Measurements from ENCODE around the gene MYO1G. TPM values are rescaled to one million over a fixed set of nuclear protein-coding genes. Genes with fewer than 3 reads are reported as not detected.
A peak's percentile ranks its signal among the peaks of the same experiment; 100 is the strongest.

The MYO1G gene
- total RNA-seq, 4 donors from 2014 or later = 1.3 to 5.0 (median 2.6) TPM

DNA sequence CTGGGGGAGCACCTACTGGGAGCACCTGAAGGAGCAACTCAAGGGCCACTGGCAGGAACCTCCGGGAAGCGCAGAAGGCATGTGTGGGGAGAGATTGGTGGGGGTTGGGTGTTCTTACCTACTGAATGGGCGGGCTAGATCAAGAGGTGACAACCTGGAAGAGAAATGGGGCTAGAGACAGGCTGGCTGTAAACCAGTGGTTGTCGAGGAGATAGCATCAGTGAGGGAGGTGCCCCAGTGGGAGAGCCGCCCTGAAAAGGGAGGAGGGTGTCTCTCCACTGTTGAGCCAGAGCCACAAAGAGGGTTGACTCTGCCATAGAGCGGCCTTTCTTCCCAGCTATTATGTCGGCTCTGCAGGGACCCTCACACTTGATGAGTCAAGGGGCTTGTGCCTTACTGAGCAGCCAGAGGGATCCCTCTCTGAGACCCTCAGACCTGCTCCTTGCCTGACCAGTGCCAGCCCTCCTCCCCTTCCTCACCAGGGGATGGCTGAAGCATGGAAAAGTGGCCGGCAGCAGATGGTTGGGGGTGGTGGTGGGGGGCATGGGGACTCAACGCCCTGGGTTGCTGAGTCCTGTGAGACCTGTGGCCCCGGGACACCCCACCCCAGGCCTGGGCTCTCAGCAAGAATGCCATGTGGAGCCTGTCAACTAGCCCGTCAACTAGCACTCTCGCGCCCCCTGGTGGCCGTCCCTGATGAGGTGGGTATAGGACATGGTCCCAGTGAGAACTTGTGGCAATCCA is 57.0 kb downstream of the MYO1G start:
- Histone ChIP-seq H3K36me3 (no peaks in the 10 kb centered on the region), H3K27ac (no peak overlapping the region), H3K4me1 (peaks cover 0 to 7% (median 3%) of the 10 kb centered on the region in 3 donors), H3K9me3 (no peaks in the 10 kb centered on the region), H3K4me3 (no peak overlapping the region), H3K27me3 (no peaks in the 10 kb centered on the region)
- peak; percentile 58 for DNase-seq
- WGBS, 2 donors = 65 to 67% methylated on average over 6 to 7 of the region's 14 CpGs
- TF ChIP-seq POLR2A (IDR thresholded peaks at IDR 0.05) = no peak
- TF ChIP-seq, protein P1, sequence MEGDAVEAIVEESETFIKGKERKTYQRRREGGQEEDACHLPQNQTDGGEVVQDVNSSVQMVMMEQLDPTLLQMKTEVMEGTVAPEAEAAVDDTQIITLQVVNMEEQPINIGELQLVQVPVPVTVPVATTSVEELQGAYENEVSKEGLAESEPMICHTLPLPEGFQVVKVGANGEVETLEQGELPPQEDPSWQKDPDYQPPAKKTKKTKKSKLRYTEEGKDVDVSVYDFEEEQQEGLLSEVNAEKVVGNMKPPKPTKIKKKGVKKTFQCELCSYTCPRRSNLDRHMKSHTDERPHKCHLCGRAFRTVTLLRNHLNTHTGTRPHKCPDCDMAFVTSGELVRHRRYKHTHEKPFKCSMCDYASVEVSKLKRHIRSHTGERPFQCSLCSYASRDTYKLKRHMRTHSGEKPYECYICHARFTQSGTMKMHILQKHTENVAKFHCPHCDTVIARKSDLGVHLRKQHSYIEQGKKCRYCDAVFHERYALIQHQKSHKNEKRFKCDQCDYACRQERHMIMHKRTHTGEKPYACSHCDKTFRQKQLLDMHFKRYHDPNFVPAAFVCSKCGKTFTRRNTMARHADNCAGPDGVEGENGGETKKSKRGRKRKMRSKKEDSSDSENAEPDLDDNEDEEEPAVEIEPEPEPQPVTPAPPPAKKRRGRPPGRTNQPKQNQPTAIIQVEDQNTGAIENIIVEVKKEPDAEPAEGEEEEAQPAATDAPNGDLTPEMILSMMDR (IDR thresholded peaks at IDR 0.05) = peak; percentile 77 to 91 (median 81)
- intact Hi-C loops (cut with DNase I) = loop anchor here (5.0 to 10.0 kb wide), 2 partner anchors 64 to 337 kb away; partner anchors contain the start of gene TMED4

DNA sequence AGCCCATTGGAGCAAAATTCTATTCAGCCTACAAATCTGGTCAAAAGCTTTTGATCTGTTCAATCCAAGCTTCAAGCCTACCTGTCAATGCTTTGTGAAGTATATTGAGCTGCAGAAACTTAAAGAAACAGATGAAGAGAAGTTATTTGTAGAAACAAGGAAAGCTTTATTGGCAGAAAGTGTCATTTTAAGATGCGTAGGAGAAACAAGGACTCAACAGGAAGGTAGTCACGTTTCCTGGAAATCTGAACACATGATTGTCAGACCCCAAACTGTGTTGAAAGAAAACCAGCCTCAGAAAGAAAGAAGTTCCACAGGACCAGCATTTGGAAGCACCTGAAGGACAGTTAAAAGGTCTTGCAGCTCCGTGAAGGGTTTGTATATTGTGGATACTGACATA is 58.7 kb downstream of the MYO1G start:
- H3K9me3 ChIP-seq = no peaks in the 10 kb centered on the region
- WGBS, 2 donors = 60 to 70% methylated on average over 3 of the region's 3 CpGs
- H3K4me1 ChIP-seq = peaks cover 0 to 7% (median 3%) of the 10 kb centered on the region in 3 donors
- no peak overlapping the region for H3K4me3 ChIP-seq
- no peak overlapping the region for H3K27ac ChIP-seq
- DNase-seq = no peak
- intact Hi-C loops (cut with DNase I) = loop anchor here (5.0 to 10.0 kb wide), 2 partner anchors 63 to 335 kb away; partner anchors contain the start of gene TMED4
- H3K27me3 ChIP-seq = no peaks in the 10 kb centered on the region
- H3K36me3 ChIP-seq = no peaks in the 10 kb centered on the region
- TF ChIP-seq POLR2A (IDR thresholded peaks at IDR 0.05) = no peak
- TF ChIP-seq, protein P1 (IDR thresholded peaks at IDR 0.05) = no peak

DNA sequence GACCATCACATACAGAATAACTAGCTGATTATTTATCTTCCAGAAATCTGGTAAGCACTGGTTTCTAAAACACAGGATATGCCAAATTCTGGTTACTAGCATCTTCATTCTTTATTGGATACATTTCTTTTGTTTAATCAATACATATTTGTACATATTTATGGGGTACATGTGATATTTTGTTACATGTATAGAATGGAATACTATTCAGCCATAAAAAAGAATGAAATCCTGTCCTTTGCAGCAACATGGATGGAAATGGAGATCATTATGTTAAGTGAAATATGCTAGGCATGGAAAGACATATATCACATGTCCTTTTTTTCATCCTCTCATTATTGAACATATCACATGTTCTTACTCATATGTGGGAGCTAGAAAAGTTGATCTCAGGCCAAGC is 60.8 kb downstream of the MYO1G start:
- peaks cover 0 to 13% (median 5%) of the 10 kb centered on the region in 3 donors for H3K4me1 ChIP-seq
- H3K36me3 ChIP-seq = no peaks in the 10 kb centered on the region
- intact Hi-C loops (cut with DNase I) = no loop called here
- no peak overlapping the region for H3K27ac ChIP-seq
- no peak for TF ChIP-seq POLR2A (IDR thresholded peaks at IDR 0.05)
- TF ChIP-seq, protein P1 (IDR thresholded peaks at IDR 0.05) = no peak
- H3K9me3 ChIP-seq = no peaks in the 10 kb centered on the region
- no peak overlapping the region for H3K4me3 ChIP-seq
- no peak for DNase-seq
- no peaks in the 10 kb centered on the region for H3K27me3 ChIP-seq

DNA sequence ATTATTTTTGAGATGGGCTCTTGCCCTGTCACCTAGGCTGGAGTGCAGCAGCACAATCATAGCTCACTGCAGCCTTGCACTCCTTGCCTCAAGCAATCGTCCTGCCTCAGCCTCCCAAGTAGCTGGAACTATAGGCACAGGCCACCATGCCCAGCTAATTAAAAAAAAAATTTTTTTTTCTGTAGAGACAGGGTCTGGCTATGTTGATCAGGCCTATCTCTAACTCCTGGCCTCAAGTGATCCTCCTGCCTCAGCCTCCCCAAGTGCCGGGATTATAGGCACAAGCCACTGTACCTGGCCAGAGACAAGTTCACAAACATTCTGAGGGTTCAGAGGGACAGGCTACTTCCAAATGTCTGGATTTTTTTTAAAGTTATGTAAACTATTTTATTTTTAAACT is 61.4 kb downstream of the MYO1G start:
- Histone ChIP-seq H3K9me3 (no peaks in the 10 kb centered on the region), H3K4me3 (no peak overlapping the region), H3K4me1 (peaks cover 5 to 19% (median 10%) of the 10 kb centered on the region in 3 donors), H3K27ac (no peak overlapping the region), H3K36me3 (no peaks in the 10 kb centered on the region), H3K27me3 (no peaks in the 10 kb centered on the region)
- DNase-seq = no peak
- intact Hi-C loops (cut with DNase I) = no loop called here
- 82 to 95% methylated on average over 2 of the region's 2 CpGs for WGBS, 2 donors
- no peak for TF ChIP-seq POLR2A (IDR thresholded peaks at IDR 0.05)
- TF ChIP-seq, protein P1 (IDR thresholded peaks at IDR 0.05) = no peak

DNA sequence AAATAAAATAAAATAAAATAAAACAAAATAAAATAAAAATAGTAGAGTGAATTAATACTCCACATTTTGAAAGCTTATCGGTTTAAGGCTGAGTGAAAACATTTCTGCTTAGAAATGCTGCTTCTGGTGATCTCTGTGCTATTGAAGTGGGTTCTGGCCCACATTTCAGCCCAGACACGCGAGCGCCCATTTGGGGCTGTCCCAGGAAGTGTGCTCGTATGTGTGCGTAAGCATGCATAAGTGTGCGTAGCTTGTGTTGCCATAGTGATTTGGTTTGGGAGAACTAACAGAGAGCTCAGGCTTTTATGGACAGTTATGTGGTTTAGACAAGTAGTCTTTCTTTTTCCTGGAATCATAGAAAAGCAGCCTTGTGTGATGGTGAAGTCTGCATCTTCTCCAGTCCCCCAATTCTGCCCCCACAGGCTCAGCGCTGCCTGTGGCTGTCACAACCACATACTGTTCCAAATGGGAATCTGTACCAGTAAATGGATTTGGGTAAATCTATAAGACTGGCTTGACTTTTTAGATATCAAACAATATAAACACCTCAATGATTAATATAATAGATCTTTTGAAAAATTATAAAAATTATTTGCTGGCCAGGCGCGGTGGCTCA is 63.7 kb downstream of the MYO1G start:
- no peaks in the 10 kb centered on the region for H3K9me3 ChIP-seq
- H3K27ac ChIP-seq = no peak overlapping the region
- H3K4me3 ChIP-seq = no peak overlapping the region
- intact Hi-C loops (cut with DNase I) = no loop called here
- H3K4me1 ChIP-seq = peaks cover 7 to 19% (median 13%) of the 10 kb centered on the region in 3 donors
- no peaks in the 10 kb centered on the region for H3K36me3 ChIP-seq
- DNase-seq = no peak
- TF ChIP-seq POLR2A (IDR thresholded peaks at IDR 0.05) = no peak
- TF ChIP-seq, protein P1 (IDR thresholded peaks at IDR 0.05) = no peak
- 61 to 72% methylated on average over 10 of the region's 10 CpGs for WGBS, 2 donors
- H3K27me3 ChIP-seq = no peaks in the 10 kb centered on the region

All from esophagus squamous epithelium (tissue), 5 donors.